Stomach (tissue), 4 donors: ENCODE measurements around the gene MRPS2.

Experiments used
- EP300 ChIP-seq: sonication (generic); formaldehyde crosslinking; IDR thresholded peaks from one replicate; pipeline ENCODE4 v1.6.1; 2017; ENCODE audit warnings: antibody characterized with exemption
- TF ChIP-seq, protein P1 (sequence below), 7 experiments: fragments of 450-650 bp in 4 of 7; fragments of 200-600 bp in 3 of 7; sonication (generic) in 3 of 7; IDR thresholded peaks; one replicate each; pipeline ENCODE4 v1.5.1; 2016 to 2019; ENCODE audit warnings: antibody characterized with exemption in 7 of 7, control low read depth in 2 of 7, mild to moderate bottlenecking in 1 of 7

DNA sequence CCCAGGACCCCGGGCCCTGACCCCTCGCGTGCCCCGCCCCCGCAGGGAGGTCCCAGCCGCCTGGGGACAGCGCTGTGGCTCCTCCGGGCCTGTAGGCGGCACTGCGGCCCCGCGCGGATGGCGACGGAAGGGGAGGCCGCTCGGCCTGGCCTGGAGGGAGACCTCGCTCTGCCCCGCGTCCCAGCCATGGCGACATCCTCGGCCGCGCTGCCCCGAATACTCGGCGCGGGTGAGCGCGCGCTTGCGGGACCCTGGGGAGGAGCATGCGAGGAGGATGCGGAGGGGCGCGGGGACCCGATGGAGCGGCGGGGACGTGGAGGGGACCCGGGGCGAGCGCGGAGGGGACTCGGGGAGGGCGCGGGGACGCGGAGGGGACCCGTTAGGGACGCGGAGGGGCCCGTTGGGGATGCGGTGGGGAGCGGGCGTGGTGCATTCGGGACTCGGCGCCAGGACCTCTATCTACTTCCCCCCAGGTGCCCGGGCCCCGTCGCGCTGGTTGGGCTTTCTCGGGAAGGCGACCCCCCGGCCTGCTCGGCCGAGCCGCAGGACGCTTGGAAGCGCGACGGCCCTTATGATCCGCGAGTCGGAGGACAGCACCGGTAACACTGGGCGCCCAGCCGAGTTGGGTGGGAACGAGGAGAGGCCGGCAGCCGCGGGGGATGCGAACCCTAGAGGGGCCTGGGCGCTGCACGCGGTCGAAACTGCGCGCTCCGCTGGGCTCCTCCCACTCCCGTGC lies at the start of gene MRPS2:
- no peak for TF ChIP-seq EP300
- TF ChIP-seq, protein P1, sequence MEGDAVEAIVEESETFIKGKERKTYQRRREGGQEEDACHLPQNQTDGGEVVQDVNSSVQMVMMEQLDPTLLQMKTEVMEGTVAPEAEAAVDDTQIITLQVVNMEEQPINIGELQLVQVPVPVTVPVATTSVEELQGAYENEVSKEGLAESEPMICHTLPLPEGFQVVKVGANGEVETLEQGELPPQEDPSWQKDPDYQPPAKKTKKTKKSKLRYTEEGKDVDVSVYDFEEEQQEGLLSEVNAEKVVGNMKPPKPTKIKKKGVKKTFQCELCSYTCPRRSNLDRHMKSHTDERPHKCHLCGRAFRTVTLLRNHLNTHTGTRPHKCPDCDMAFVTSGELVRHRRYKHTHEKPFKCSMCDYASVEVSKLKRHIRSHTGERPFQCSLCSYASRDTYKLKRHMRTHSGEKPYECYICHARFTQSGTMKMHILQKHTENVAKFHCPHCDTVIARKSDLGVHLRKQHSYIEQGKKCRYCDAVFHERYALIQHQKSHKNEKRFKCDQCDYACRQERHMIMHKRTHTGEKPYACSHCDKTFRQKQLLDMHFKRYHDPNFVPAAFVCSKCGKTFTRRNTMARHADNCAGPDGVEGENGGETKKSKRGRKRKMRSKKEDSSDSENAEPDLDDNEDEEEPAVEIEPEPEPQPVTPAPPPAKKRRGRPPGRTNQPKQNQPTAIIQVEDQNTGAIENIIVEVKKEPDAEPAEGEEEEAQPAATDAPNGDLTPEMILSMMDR (IDR thresholded peaks at IDR 0.05): peak in 5 of 7 experiments; percentile 72 to 91 (median 78)
